H1 (cell line): ENCODE data around the gene MAF. TPM values are rescaled to one million over a fixed set of nuclear protein-coding genes. Genes with fewer than 3 reads are reported as not detected.

Experiments used
- CBX5 ChIP-seq: fragments of 300-800, 300-1000 bp; sonication (generic); IDR thresholded peaks from 2 replicates; pipeline ENCODE4 v1.7.1; 2016; ENCODE audit warnings: antibody characterized with exemption, low read length, low read depth
- CBX8 ChIP-seq: fragments of 300-800, 300-1000 bp; sonication (generic); IDR thresholded peaks from 2 replicates; pipeline ENCODE4 v1.7.1; 2016; ENCODE audit warnings: low read depth, low read length, borderline replicate concordance
- CHD7 ChIP-seq: fragments of 300-600 bp; sonication (generic); IDR thresholded peaks from 2 replicates; pipeline ENCODE4 v1.7.1; 2012; ENCODE audit warnings: low read length, moderate library complexity, mild to moderate bottlenecking, inconsistent platforms; ENCODE audit not compliant: insufficient replicate concordance
- EGR1 ChIP-seq: IDR thresholded peaks from 2 replicates; pipeline ENCODE4 v1.6.1; 2011; ENCODE audit warnings: low read depth, low read length, borderline replicate concordance
- HDAC2 ChIP-seq, 2 experiments: fragments of 300-600 bp in 1 of 2; sonication (generic) in 1 of 2; IDR thresholded peaks; 2 replicates each; pipeline ENCODE4 v1.6.1; 2011 to 2012; ENCODE audit warnings: low read depth in 2 of 2, low read length in 2 of 2, mild to moderate bottlenecking in 2 of 2, moderate library complexity in 2 of 2, borderline replicate concordance in 1 of 2, inconsistent platforms in 1 of 2
- JUND ChIP-seq: IDR thresholded peaks from 2 replicates; pipeline ENCODE4 v1.6.1; 2011; ENCODE audit warnings: mild to moderate bottlenecking, improper control_type of control experiment, low read length
- NRF1 ChIP-seq: IDR thresholded peaks from 2 replicates; pipeline ENCODE4 v1.6.1; 2011; ENCODE audit warnings: mild to moderate bottlenecking, low read depth, low read length, improper control_type of control experiment
- POLR2A ChIP-seq, 2 experiments: IDR thresholded peaks; 1 replicate in 1 of 2; 2 replicates in 1 of 2; pipeline ENCODE4 v1.6.1; 2011; ENCODE audit warnings: low read depth in 2 of 2, low read length in 2 of 2, mild to moderate bottlenecking in 2 of 2; ENCODE audit errors: control extremely low read depth in 1 of 2
- RFX5 ChIP-seq: IDR thresholded peaks from 2 replicates; pipeline ENCODE4 v1.6.1; 2011; ENCODE audit warnings: low read depth, low read length, improper control_type of control experiment, borderline replicate concordance
- TAF7 ChIP-seq: optimal IDR thresholded peaks from 2 replicates; pipeline ENCODE3; 2011; ENCODE audit warnings: low read depth, mild to moderate bottlenecking, inconsistent platforms, low read length, moderate library complexity, borderline replicate concordance
- TCF12 ChIP-seq: IDR thresholded peaks from 2 replicates; pipeline ENCODE4 v1.6.1; 2011; ENCODE audit warnings: low read depth, mild to moderate bottlenecking, low read length
- TEAD4 ChIP-seq: IDR thresholded peaks from 2 replicates; pipeline ENCODE4 v1.6.1; 2012; ENCODE audit warnings: low read depth, low read length, inconsistent platforms, mixed read lengths
- polyA plus RNA-seq, 7 experiments: library from polyadenylated mRNA; depleted of rRNA in 3 of 7; stranded (reverse) in 5 of 7; unstranded in 2 of 7; fragments of >200 nt in 5 of 7; fragments of 200-250 nt in 2 of 7; gene quantifications; 1 replicate in 5 of 7; 2 replicates in 1 of 7; 4 replicates in 1 of 7; pipeline versions ENCODE4 v1.2.1 to v1.2.3, GENCODE V29; 2011 to 2013; ENCODE audit warnings: missing spikeins in 2 of 7, mixed read lengths in 2 of 7
- total RNA-seq: library from RNA; stranded (reverse); fragmentation: NEBNext Ultra II Directional; extraction: Animal tissue kit (Norgen Biotek cat#: 25700); gene quantifications from 2 replicates; pipeline ENCODE4 v1.2.1, GENCODE V29; 2021

MAF gene
- total and polyA plus RNA-seq, 2 of the 8 experiments (the other 6 are each of a cell fraction or from before 2014, with no cell fraction given), result 1.3 to 2.7 TPM

GRCh38 chr16:79562166-79562823 is 38.2 kb downstream of the MAF start (continued):
- TF ChIP-seq CHD7, result no peak
- no peak for TF ChIP-seq RFX5
- TF ChIP-seq NRF1, result no peak
- no peak for TF ChIP-seq EGR1
- no peak for TF ChIP-seq TEAD4
- TF ChIP-seq HDAC2 (IDR thresholded peaks at IDR 0.05; ENCODE audit: borderline replicate concordance in 1 of 2, low read depth in 2 of 2, low read length in 2 of 2), result no peak
- no peak for TF ChIP-seq CBX8
- TF ChIP-seq POLR2A (IDR thresholded peaks at IDR 0.05; ENCODE audit: control extremely low read depth in 1 of 2, low read depth in 2 of 2, low read length in 2 of 2), result no peak
- no peak for TF ChIP-seq TCF12
- no peak for TF ChIP-seq JUND
- TF ChIP-seq CBX5, result no peak
- no peak for TF ChIP-seq TAF7
